Hematopoietic multipotent progenitor cell treated with erythropoietin and hydrocortisone succinate and interleukin-3 and kit ligand, for 6 days (in vitro differentiated cells): Measurements from ENCODE around the gene NEK9.
"Not testable (repeated sequence)": the region's sequence is repeated elsewhere in the genome, so short reads cannot be mapped to it uniquely, and the experiment has no call there.

ENCODE experiments used
- DNase-seq: peaks from one replicate; pipeline ENCODE4 v3.0.0-alpha.2; 2015

NEK9 gene

GRCh38 chr14:75126679-75127473 lies at the start of gene NEK9:
Gene NEK9, minus strand, starts transcription at chr14:75127048. Its CDS starts 127 bp downstream, at chr14:75126921.
- DNase-seq, result peak; percentile 93

- peak; percentile 95 for DNase-seq
These were observed 49.4 kb upstream of the NEK9 start, which contains the start of gene TMED10 for GRCh38 chr14:75176142-75176820. Gene TMED10, minus strand, starts transcription at chr14:75176612. Its CDS starts 33 bp downstream, at chr14:75176579.

- DNase-seq, result no peak
These were observed 48.9 kb upstream of the NEK9 start for GRCh38 chr14:75175677-75176141.

- no peak for DNase-seq
These were observed 47.2 kb upstream of the NEK9 start for GRCh38 chr14:75174066-75174465.

GRCh38 chr14:75170772-75171171 lies 43.9 kb upstream of the NEK9 start:
- DNase-seq, result no peak

- DNase-seq, result no peak
These were observed 41.9 kb upstream of the NEK9 start for GRCh38 chr14:75168586-75169335.

GRCh38 chr14:75167325-75167724 lies 40.5 kb upstream of the NEK9 start:
- no peak for DNase-seq

- no peak for DNase-seq
These were observed 38.9 kb upstream of the NEK9 start for GRCh38 chr14:75165586-75166391.

GRCh38 chr14:75164809-75165208 lies 38.0 kb upstream of the NEK9 start:
- no peak for DNase-seq

- DNase-seq, result no peak
These were observed 36.8 kb upstream of the NEK9 start for GRCh38 chr14:75163677-75164076.

GRCh38 chr14:75162631-75163030 lies 35.8 kb upstream of the NEK9 start:
- DNase-seq, result no peak

- DNase-seq, result no peak
These were observed 32.2 kb upstream of the NEK9 start for GRCh38 chr14:75158843-75159614.

GRCh38 chr14:75156901-75157300 lies 30.1 kb upstream of the NEK9 start:
- DNase-seq, result peak; percentile 68

GRCh38 chr14:75156111-75156510 lies 29.3 kb upstream of the NEK9 start:
- no peak for DNase-seq

GRCh38 chr14:75155169-75155568 lies 28.3 kb upstream of the NEK9 start:
- DNase-seq, result peak; percentile 35

- DNase-seq, result no peak
These were observed 26.4 kb upstream of the NEK9 start for GRCh38 chr14:75153295-75153694.

- no peak for DNase-seq
These were observed 25.0 kb upstream of the NEK9 start for GRCh38 chr14:75151851-75152250.

- DNase-seq, result not testable (repeated sequence)
These were observed 23.8 kb upstream of the NEK9 start for GRCh38 chr14:75150637-75151036.

GRCh38 chr14:75150150-75150549 lies 23.3 kb upstream of the NEK9 start:
- no peak for DNase-seq

GRCh38 chr14:75147423-75148071 lies 20.7 kb upstream of the NEK9 start:
- peak; percentile 95 for DNase-seq

GRCh38 chr14:75144944-75145343 lies 18.1 kb upstream of the NEK9 start:
- peak; percentile 39 for DNase-seq
